ENCODE results near the gene CCL17.

The CCL17 gene

DNA sequence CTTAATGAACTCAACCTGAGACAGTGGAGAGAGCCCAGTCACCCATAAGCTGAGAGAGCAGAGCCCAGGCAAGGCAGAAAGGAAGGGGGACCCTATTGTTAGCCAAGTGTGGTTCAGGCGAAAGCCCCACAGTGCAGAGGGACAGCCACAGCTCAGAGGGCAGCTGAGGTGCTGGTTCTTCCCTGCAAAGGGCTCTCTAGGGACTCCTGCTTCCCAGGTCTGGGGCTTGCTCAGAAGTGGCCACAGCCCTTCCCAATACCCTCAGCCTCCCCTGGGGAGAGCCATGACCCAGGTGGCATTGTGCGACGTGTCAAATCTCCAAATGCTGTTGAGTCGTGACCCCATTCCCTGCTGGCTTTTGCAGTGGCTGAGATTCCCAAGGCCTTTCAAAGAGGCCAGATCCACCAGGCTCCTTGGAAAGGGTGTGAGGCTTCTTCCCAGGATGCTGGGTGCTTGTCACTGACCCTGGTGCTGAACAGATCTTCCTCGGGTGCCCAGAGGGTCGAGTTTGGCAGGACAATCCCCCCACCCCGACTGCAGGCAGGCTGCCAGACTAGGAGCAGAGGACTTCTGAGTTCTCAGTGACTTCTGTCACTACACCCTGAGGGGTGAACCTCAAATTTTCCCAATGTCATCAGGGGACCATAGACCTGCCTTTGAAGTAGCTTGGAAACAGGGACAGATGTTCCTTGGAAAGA is 2.5 kb upstream of the CCL17 start:
- no peak for DNase-seq

DNA sequence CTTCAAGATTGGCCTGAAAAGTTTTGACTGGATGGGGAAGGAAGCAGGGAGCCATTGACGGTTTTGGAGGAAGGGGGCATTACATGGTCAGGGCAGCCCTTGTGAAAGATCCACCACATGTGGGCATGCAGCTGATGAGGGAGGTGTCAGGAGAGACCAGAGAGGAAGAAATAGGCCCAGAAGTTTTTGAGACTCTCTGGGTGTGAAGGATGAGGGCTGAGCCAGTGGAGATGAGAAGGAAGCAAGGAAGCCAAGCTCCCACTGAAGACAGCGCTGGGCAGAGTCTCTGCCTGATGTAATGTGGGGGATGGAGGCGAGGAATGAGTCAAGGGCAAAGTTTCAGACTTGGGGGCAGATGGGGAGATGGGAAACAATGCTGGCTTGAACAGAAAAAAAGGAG is 530 bp downstream of the CCL17 start:
- no peak for DNase-seq

DNA sequence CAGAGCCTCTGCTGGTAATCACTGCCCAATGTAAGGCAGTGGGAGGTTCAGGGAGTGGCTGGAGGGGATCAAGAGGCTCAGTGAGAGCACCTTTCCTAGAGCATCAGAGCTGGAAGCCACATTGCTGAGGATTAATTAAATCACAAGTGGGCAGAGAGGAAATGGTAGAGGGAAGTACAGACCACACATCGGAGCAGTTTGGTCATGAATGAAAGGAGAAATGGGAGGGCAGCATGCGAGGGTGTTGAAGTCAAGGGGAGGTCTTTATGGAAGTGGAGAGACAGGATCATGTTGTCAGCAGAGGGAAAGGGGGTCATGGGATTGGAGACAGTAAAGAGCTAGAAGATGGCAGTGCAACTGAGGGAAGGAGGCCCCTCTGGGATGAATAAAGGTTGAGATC is 2.3 kb downstream of the CCL17 start:
- no peak for DNase-seq

DNA sequence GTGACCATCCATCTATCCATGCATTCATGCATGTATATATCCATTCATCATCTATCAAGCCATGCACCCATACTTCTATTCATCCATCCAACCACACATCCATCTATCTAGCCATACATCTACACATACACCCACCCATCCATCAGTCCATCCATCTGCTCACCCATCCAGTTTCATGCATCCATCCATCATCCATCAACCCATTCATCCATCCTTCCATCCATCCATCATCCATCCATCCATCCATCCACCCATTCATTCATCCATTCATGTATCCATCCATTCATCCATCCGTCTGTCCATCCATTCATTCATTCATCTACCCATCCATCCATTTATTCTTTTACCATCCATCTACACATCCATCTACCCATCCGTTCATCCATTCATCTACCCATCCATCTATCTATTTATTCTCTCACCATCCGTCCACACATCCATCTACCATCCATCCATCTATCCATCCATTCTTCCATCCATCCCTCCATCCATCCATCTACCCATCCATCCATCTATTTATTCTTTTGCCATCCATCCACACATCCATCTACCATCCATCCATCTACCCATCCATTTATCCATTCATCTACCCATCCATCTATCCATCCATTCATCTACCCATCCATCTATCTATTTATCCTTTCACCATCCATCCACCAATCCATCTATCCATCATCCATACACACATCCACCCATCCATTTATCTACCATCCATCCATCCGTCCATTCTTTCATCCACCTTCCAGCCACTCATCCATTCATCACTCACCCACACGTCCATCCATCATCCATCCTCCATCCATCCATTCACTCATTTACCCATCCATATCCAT is 3.2 kb downstream of the CCL17 start:
- no peak for DNase-seq

DNA sequence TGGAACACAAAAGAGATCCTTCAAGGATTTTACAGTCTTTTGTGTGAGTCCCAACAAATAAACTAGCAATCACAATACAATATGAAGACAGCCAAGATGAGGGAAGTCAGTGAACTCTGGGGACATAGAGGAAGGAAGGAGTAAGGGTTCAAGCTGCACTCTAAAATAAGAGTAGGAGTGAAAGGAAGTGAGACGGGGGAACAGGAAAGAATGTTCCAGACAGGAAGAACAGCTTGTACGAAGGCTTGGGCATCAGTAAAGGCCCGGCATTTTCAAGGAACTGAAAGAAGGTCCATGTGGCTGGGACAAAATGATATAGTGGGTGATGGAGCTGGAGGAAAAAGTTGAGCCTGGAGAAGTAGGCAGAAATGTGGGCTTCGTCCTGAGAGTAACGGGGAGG is 4.5 kb downstream of the CCL17 start:
- no peak for DNase-seq

DNA sequence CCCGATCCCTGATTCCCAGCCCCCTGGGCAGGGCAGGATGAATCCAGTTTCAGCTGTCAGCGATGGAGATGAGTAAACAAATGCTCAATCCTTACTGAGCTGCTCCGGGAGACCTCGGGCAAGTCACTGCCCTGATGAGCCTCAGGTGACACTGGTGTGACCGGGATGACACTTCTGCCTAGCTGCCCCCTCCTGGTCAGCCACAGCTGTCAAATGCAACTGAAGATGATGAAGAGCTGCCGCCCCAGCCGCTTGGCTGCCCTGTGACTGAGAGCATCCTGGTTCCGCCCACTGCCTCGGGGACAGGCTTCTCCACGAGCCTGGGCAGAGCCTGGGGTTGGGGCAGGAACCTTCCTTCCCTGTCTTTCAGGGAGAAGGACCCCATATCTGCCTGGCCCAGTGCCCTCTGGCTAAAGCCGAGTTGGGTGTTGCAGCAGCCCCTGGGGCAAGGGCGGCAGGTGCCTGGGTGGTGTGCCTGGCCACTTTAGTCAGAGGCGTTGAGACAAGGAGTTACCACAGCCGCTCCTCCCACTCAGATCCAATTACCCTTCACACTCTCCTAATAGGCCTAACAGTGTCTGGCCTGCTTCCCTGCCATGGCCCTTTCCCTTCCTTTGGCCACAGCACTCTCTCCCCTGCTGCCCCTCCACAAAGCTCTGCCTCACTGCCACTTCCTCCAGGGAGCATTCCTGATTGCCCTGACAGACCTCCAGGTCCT is 5.5 kb downstream of the CCL17 start:
- no peak for DNase-seq

DNA sequence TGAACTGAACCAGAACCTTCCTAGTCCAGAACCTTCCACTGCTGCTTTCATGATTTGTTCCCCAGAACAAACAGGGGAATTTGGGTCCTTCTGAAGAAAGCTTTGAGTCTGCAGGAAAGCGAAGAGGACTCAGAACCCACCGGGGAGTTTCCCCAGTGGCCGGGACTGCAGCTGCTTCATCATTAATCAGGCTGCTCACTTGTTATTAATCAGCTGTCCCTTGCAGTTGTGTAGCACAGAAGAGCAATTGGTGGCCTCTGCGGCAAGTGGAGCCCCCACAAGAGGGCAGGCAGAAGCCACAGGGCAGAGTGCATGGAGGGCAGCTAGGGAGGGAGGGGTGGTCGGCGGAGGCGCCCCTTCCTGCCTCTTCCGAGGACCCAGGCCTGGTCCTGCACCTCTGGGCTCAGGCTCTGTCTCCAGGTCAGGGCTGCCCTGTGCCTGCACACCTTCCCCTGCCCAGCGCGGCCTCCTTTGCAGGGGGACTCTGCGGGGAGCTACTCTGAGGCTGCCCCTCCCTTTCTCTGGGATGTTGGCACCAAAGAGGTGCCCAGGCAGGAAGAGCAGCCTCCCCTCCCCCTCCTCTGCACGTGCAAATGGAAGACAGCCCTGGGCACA is 6.9 kb downstream of the CCL17 start:
- no peak for DNase-seq

DNA sequence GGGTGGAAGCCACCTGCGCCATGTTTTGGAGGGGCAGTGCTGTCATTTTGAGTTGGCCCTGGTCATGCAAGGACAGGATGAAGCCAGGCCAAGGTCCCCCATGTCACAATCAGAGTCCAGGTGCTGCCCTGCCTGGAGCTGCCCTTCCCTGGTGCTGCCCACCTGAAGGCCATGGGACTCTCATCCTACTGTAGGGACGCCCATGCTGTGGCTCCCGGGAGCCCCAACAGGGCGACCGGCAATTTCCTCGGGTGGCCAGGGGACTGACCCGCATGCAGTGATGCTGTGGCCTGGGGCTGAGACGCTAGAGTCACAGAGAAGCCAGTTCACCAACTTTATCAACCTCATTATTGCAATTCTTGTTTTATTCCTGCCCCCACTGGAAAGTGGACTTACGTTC is 8.0 kb downstream of the CCL17 start:
- no peak for DNase-seq

DNA sequence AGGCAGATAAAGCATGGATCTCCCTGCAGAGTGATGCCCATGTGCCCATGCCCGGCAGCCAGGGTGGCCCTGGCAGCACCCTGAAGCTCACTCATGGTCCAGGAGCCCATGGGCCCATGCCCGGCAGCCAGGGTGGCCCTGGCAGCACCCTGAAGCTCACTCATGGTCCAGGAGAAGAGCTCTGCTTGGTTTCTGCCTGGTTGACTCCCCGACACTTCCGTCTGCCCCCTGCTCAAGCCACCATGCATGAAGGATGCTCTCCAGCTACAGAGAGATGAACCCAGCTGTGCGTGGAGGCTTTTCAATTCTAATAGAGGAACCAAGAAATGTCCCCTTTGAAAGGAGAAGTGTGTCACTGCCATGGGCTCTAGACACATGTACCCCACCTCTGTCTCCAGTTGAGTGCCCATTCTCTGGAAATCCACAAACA is 8.7 kb downstream of the CCL17 start:
- no peak for DNase-seq

DNA sequence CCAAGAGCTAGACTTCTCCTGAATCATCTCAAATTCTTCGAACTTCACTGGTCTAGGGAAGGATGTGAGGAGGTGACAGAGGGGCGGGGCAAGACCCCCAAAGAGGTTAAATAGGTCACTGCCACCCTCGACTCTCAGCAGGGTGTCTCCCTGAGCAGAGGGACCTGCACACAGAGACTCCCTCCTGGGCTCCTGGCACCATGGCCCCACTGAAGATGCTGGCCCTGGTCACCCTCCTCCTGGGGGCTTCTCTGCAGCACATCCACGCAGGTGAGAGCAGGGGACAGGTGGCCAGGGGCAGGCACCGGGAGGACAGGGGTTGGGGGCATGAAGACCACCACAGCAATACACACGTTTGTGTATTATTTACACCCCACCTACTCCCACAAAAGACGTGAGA is 9.2 kb downstream of the CCL17 start:
- no peak for DNase-seq

DNA sequence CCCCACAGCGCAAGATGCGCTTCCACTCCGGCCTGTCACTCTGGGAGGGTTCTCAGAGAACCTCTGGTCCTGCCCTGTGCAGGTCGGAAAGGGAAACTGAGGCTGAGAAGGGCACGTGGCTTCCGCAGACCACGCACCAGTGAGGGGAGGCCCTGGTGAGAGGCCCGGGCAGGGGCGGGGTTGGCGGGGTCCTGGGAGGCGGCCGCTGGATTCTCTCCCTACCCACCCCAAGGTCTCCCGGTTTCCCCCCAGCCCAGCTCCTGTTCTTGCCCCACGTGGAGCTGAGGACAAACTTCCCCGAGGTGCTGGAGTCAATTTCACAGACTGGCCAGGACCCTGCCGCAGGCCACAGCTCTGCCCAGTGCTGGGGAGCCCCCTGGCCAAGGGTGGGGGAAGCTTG is 11.5 kb downstream of the CCL17 start:
- DNase-seq, result no peak

DNA sequence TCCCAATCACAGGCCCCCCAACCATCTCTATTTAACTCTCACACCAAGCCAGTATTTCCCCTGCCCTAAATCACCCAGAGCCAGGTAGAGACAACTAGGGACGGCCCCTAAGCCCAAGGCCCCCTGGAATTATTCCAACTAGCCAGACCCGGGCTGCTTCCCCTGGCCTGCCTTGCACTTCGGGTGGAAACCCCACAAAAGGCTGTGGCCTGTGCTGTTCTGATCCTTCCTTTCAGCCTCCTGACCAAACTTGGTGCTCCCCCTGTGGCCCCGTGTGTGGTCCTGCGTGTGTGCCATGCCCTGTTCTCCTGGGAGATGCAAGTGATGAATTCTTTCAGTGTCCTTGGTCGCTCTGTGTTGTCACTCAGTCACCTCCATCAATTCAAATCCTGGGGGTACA is 14.9 kb downstream of the CCL17 start:
- no peak for DNase-seq

DNA sequence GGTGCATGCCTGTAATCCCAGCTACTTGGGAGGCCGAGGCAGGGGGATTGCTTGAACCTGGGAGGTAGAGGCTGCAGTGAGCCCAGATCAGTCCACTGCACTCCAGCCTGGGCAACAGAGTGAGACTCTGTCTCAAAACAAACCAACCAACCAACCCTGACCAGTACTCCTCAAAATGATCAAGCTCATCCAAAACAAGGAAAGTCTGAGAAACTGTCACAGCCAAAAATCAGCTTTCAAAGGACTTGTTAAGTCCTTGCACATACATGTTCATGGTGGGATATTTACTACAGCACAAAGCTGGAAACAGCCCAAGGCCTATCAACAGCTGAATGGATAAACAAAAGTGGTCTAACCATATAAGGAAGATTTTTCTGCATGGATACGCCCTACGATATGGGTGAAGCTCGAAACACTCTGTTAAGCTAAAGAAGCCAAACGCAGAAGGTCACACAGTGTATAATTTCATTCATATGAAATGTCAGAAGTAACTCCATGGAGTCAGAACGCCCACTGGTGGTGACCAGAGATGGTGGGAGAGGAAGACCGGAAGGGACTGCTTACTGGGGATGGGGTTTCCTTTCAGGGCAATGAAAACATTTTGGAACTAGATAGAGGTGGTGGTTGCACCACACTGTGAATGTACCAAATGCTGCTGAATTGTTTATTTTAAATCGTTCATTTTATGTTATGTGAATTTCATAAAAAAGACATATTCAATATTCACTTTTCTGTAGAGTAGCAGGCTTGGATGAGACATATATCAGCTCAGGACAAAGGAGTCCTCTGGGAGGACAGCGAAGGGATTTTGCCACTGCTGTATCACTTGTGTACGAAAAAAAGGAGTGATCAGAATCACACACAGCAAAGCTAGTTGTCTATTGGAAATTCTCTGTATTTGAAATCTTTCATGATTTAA is 17.7 kb downstream of the CCL17 start:
- no peak for DNase-seq

DNA sequence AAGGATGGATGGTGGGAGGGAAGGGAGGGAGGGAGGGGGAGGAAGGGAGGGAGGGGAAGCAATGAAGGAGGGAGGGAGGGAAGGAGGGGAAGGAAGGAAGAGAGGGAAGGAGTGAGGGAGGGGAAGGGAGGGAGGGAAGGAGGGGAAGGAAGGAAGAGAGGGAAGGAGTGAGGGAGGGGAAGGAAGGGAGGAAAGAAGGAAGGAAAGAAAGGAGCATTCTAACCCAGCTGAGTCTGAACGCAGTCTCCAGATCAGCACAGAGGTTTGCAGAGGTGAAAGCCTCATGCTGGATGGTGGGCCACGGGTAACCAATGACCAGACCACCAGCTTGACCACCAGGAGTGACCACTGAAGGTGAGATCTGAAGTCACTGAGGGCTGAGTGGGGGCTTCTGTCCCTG is 18.6 kb downstream of the CCL17 start:
- DNase-seq, result no peak

DNA sequence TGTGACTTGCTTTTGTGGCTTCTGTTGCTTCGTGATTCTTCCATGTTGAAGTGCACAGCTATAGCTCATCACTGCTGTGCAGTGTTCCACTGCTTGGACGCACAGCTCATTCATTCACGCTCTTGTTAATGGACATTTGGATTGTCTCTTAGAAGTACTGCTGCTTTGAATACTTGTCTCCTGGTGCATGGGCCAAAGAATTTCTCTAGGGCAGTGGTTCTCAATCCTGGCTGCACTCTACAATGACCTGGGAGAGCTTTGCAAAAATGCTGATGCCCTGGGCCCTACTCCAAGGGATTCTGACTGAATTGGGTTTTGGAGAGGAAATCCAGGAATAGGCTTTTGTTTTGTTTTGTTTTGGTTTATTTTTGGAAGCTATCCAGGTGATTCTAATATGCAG is 20.0 kb downstream of the CCL17 start:
- no peak for DNase-seq

DNA sequence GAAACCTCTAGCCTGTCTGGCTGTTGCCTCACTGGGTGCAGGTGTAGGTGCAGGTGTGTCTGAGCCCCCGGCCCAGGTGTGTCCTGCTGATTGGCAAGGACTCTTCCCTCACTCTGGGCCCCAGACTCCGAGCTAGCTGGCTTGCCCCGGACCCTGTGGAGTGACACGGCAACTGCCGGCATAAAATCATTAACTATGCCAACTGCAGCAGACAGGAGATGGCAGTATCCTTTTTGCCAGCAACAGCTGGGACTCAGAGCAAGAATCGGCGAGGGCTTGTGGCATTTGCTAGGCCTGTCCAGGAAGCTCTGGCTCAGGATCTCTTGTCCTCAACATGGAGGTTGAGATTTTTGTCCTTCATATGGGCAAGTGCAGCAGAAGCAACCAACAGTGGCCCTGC is 21.8 kb downstream of the CCL17 start:
- DNase-seq, result no peak

DNA sequence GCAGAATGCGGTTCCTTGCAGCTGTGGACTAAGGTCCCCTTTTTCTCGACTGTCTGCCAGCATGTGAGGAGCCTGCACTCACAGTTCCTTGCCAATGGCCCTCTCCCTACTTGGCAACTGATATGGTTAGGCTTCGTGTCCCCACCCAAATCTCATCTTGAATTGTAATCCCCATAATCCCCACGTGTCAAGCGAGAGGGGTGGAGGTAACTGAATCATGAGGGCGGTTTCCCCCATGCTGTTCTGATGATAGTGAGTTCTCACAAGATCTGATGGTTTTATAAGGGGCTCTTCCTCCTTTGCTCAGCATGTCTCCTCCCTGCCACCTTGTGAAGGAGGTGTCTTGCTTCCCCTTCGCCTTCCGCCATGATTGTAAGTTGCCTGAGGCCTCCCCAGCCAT is 22.7 kb downstream of the CCL17 start:
- DNase-seq, result no peak

DNA sequence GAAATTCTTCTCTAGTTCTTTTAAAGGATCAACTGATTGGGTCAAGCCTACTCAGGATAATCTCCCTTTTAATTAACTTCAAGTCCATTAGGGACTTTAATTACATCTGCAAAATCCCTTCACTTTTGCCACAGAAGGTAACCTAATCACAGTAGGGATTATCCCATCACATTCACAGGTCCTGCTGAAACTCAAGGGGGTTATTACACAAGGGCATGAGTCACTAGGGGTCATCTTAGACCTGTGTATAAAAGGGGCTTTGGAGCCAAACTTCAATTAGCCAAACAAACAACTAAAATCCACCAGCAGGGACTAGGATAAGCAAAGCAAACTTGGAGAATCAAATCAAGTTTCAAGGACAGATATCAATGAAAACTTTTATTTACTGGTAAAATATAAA is 23.3 kb downstream of the CCL17 start:
- DNase-seq, result no peak

DNA sequence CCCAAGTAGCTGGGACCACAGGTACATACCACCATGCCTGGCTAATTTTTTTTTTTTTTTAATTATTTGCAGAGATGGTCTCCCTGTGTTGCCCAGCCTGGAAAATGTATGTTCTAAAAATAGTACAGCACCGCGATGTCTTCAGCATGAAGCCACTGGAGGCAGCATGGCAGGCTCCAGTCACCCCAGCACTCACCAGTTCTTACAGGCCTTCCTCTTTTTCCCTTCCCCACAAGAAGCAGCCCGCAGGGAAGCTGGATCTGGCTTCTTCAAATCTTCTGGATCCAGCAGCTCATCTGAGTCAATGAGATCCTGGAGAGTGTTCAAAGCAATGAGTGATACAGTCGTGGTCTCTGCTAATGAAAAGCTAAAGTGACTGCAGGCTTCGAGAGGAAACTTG is 26.4 kb downstream of the CCL17 start:
- DNase-seq, result no peak

DNA sequence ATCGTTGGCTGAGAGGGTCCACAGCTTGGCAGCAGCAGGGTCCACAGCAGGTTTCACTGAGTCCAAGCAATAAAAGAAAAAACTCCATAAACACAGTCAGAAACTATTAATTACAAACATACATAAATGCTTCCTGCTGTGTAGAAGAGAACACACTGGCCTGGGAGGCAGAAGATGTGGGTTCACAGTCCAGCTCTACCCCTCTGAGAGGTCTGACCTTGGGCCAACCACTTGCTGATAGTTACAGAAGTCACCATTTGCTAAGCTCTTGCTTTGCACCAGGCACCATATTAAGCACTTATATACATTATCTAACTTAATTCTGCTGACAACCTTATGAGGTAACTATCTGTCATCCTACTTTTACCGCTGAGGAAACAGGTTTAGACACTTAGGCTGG is 27.9 kb downstream of the CCL17 start:
- no peak for DNase-seq

DNA sequence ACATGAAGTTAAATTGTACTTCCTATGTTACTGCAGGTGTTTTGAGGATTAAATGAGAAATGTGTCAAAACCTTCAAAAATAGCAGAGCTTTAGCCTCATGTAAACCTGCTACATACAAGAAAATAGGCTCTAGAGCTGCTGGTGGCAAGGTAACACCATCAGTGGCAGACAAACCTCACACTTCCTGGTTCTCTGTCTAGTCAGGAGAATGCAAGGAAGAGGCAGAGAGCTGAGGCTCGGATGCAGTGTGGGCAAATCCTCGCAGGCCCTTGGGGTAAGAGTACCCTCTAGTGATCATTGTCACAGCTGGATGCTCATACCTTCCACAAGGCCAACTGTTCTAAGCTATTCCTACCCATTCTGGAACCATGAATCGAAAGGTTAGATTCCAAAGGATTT is 28.4 kb downstream of the CCL17 start:
- DNase-seq, result no peak

DNA sequence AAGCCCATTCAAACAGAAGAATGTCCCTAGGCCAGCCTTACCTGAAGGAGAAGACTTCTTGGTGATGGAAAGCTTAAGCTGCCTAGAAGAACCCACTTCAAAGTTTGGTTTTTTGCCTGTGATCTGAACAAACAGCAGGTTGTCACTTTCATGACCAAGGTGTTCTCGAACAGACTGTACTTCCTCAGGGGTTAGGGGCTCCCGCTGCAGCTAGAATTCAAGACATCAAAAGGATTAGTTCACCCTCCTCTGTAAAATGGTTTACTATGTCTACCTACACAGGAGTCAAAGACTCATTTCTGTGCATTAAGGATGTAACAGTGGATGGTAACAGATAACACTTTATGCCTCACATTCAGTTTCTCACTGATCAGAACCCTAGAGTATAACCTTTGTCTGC is 29.4 kb downstream of the CCL17 start:
- no peak for DNase-seq

Data from central memory CD4-positive, alpha-beta T cell (primary cell).